Measurements from ENCODE around the gene KCNIP4. TPM values are rescaled to one million over a fixed set of nuclear protein-coding genes. Genes with fewer than 3 reads are reported as not detected.

KCNIP4 gene
- total RNA-seq, 2 experiments from 2014 or later, result not detected

- no peaks in the 10 kb centered on the region for H3K4me1 Mint-ChIP-seq
- H3K4me3 Mint-ChIP-seq, result no peak overlapping the region
- no peaks in the 10 kb centered on the region for H3K27me3 Mint-ChIP-seq
- H3K27ac Mint-ChIP-seq, result no peak overlapping the region
- H3K36me3 Mint-ChIP-seq (ENCODE audit: low read depth), result no peaks in the 10 kb centered on the region
- peaks cover 5% of the 10 kb centered on the region for H3K9me3 Mint-ChIP-seq
- DNase-seq, result no peak
- ChIA-PET CTCF (no interaction called here), POLR2A (no interaction called here)
Observed at GRCh38 chr4:21664355-21664754, 284.2 kb downstream of the KCNIP4 start.

GRCh38 chr4:21656832-21657231 is 291.7 kb downstream of the KCNIP4 start:
- Mint-ChIP-seq H3K27ac (no peak overlapping the region), H3K36me3 (ENCODE audit: low read depth) (no peaks in the 10 kb centered on the region), H3K9me3 (peaks cover 5% of the 10 kb centered on the region), H3K4me3 (no peak overlapping the region), H3K4me1 (no peaks in the 10 kb centered on the region), H3K27me3 (no peaks in the 10 kb centered on the region)
- ChIA-PET POLR2A (no interaction called here), CTCF (no interaction called here)
- DNase-seq, result no peak

- H3K27ac Mint-ChIP-seq, result no peak overlapping the region
- no peaks in the 10 kb centered on the region for H3K36me3 Mint-ChIP-seq (ENCODE audit: low read depth)
- CTCF ChIA-PET, result no interaction called here
- H3K4me1 Mint-ChIP-seq, result no peaks in the 10 kb centered on the region
- no peak for DNase-seq
- no peak overlapping the region for H3K4me3 Mint-ChIP-seq
- POLR2A ChIA-PET, result no interaction called here
- H3K27me3 Mint-ChIP-seq, result no peaks in the 10 kb centered on the region
- peaks cover under 1% of the 10 kb centered on the region for H3K9me3 Mint-ChIP-seq
Observed at GRCh38 chr4:21655031-21655430, 293.5 kb downstream of the KCNIP4 start.

- POLR2A ChIA-PET, result no interaction called here
- no peak for DNase-seq
Observed at GRCh38 chr4:21652508-21653231, 295.9 kb downstream of the KCNIP4 start.

GRCh38 chr4:21649391-21650090 is 299.0 kb downstream of the KCNIP4 start:
- peaks cover 3% of the 10 kb centered on the region for H3K9me3 Mint-ChIP-seq
- H3K36me3 Mint-ChIP-seq (ENCODE audit: low read depth), result no peaks in the 10 kb centered on the region
- no peak overlapping the region for H3K27ac Mint-ChIP-seq
- ChIA-PET CTCF (no interaction called here), POLR2A (no interaction called here)
- H3K27me3 Mint-ChIP-seq, result no peaks in the 10 kb centered on the region
- DNase-seq, result no peak
- no peak overlapping the region for H3K4me3 Mint-ChIP-seq
- H3K4me1 Mint-ChIP-seq, result no peaks in the 10 kb centered on the region

More at GRCh38 chr4:21652508-21653231, 295.9 kb downstream of the KCNIP4 start:
- Mint-ChIP-seq H3K27me3 (no peaks in the 10 kb centered on the region), H3K4me1 (no peaks in the 10 kb centered on the region), H3K36me3 (ENCODE audit: low read depth) (no peaks in the 10 kb centered on the region), H3K9me3 (no peaks in the 10 kb centered on the region), H3K4me3 (no peak overlapping the region), H3K27ac (no peak overlapping the region)
- CTCF ChIA-PET, result no interaction called here

GRCh38 chr4:21645776-21646175 is 302.8 kb downstream of the KCNIP4 start:
- H3K4me1 Mint-ChIP-seq, result no peaks in the 10 kb centered on the region
- no peak for DNase-seq
- no peaks in the 10 kb centered on the region for H3K36me3 Mint-ChIP-seq (ENCODE audit: low read depth)
- CTCF ChIA-PET, result no interaction called here
- no peak overlapping the region for H3K27ac Mint-ChIP-seq
- H3K9me3 Mint-ChIP-seq, result peaks cover 3% of the 10 kb centered on the region
- POLR2A ChIA-PET, result no interaction called here
- H3K4me3 Mint-ChIP-seq, result no peak overlapping the region
- no peaks in the 10 kb centered on the region for H3K27me3 Mint-ChIP-seq

- Mint-ChIP-seq H3K27me3 (no peaks in the 10 kb centered on the region), H3K4me3 (no peak overlapping the region), H3K9me3 (no peaks in the 10 kb centered on the region), H3K27ac (no peak overlapping the region), H3K36me3 (ENCODE audit: low read depth) (no peaks in the 10 kb centered on the region), H3K4me1 (no peaks in the 10 kb centered on the region)
- ChIA-PET POLR2A (no interaction called here), CTCF (no interaction called here)
- DNase-seq, result no peak
Observed at GRCh38 chr4:21641696-21642095, 306.9 kb downstream of the KCNIP4 start.

- CTCF ChIA-PET, result no interaction called here
- H3K27me3 Mint-ChIP-seq, result no peaks in the 10 kb centered on the region
- H3K36me3 Mint-ChIP-seq (ENCODE audit: low read depth), result no peaks in the 10 kb centered on the region
Observed at GRCh38 chr4:21638171-21638725, 310.3 kb downstream of the KCNIP4 start.

GRCh38 chr4:21628916-21629610 is 319.5 kb downstream of the KCNIP4 start:
- Mint-ChIP-seq H3K4me1 (no peaks in the 10 kb centered on the region), H3K4me3 (no peak overlapping the region), H3K27me3 (no peaks in the 10 kb centered on the region), H3K36me3 (ENCODE audit: low read depth) (no peaks in the 10 kb centered on the region), H3K9me3 (peaks cover 2% of the 10 kb centered on the region), H3K27ac (no peak overlapping the region)
- DNase-seq, result no peak
- POLR2A ChIA-PET, result no interaction called here
- CTCF ChIA-PET, result no interaction called here

More at GRCh38 chr4:21638171-21638725, 310.3 kb downstream of the KCNIP4 start:
- DNase-seq, result no peak
- POLR2A ChIA-PET, result no interaction called here
- Mint-ChIP-seq H3K4me1 (no peaks in the 10 kb centered on the region), H3K4me3 (no peak overlapping the region), H3K9me3 (peaks cover 5% of the 10 kb centered on the region), H3K27ac (no peak overlapping the region)

- Mint-ChIP-seq H3K4me3 (no peak overlapping the region), H3K27me3 (no peaks in the 10 kb centered on the region), H3K9me3 (no peaks in the 10 kb centered on the region), H3K36me3 (ENCODE audit: low read depth) (no peaks in the 10 kb centered on the region), H3K27ac (no peak overlapping the region), H3K4me1 (no peaks in the 10 kb centered on the region)
- ChIA-PET POLR2A (no interaction called here), CTCF (no interaction called here)
- DNase-seq, result no peak
Observed at GRCh38 chr4:21628116-21628670, 320.4 kb downstream of the KCNIP4 start.

GRCh38 chr4:21625447-21625846 is 323.1 kb downstream of the KCNIP4 start:
- Mint-ChIP-seq H3K27ac (no peak overlapping the region), H3K4me3 (no peak overlapping the region), H3K4me1 (no peaks in the 10 kb centered on the region), H3K27me3 (no peaks in the 10 kb centered on the region), H3K9me3 (no peaks in the 10 kb centered on the region), H3K36me3 (ENCODE audit: low read depth) (no peaks in the 10 kb centered on the region)
- POLR2A ChIA-PET, result no interaction called here
- no peak for DNase-seq
- CTCF ChIA-PET, result no interaction called here

- POLR2A ChIA-PET, result interaction anchor here (0.6 kb wide), 1 partner anchor 153 kb away, joined by 3 read pairs; no protein-coding TSS in a partner anchor
- Mint-ChIP-seq H3K4me3 (no peak overlapping the region), H3K9me3 (peaks cover 17% of the 10 kb centered on the region), H3K4me1 (no peaks in the 10 kb centered on the region), H3K27ac (no peak overlapping the region), H3K36me3 (ENCODE audit: low read depth) (no peaks in the 10 kb centered on the region), H3K27me3 (no peaks in the 10 kb centered on the region)
- CTCF ChIA-PET, result no interaction called here
- DNase-seq, result no peak
Observed at GRCh38 chr4:21605006-21605405, 343.6 kb downstream of the KCNIP4 start.

- H3K4me3 Mint-ChIP-seq, result no peak overlapping the region
- H3K27me3 Mint-ChIP-seq, result no peaks in the 10 kb centered on the region
- ChIA-PET CTCF (no interaction called here), POLR2A (no interaction called here)
- peaks cover 8% of the 10 kb centered on the region for H3K9me3 Mint-ChIP-seq
- no peaks in the 10 kb centered on the region for H3K4me1 Mint-ChIP-seq
- no peak overlapping the region for H3K27ac Mint-ChIP-seq
- DNase-seq, result no peak
- no peaks in the 10 kb centered on the region for H3K36me3 Mint-ChIP-seq (ENCODE audit: low read depth)
Observed at GRCh38 chr4:21596521-21596920, 352.1 kb downstream of the KCNIP4 start.

Data from activated CD4-positive, alpha-beta memory T cell treated with anti-CD3 and anti-CD28 coated beads, Interleukin-2, amount 10 ng/mL, durations not matched to agents 7 days and 5 days (primary cell).